GM18907 (cell line): ENCODE measurements around the gene PLXNB3.

ENCODE experiments used
- ATAC-seq: cut with Tn5 transposase; IDR thresholded peaks from one replicate; pipeline ENCODE4 v1.9.1; 2021; ENCODE audit warnings: mild to moderate bottlenecking, moderate library complexity; ENCODE audit not compliant: unreplicated experiment

PLXNB3 gene

GRCh38 chrX:153784325-153784967 lies 20.4 kb downstream of the PLXNB3 start:
- ATAC-seq = no peak

- ATAC-seq = no peak
These were observed 22.6 kb downstream of the PLXNB3 start for GRCh38 chrX:153786669-153787068.

- no peak for ATAC-seq
These were observed 25.6 kb downstream of the PLXNB3 start for GRCh38 chrX:153789654-153790053.

GRCh38 chrX:153791104-153791852 lies 27.2 kb downstream of the PLXNB3 start:
- no peak for ATAC-seq

- no peak for ATAC-seq
These were observed 28.3 kb downstream of the PLXNB3 start for GRCh38 chrX:153792368-153792767.

GRCh38 chrX:153793291-153793690 lies 29.2 kb downstream of the PLXNB3 start:
- no peak for ATAC-seq

- ATAC-seq = peak; percentile 87
These were observed 30.2 kb downstream of the PLXNB3 start, which contains the start of the genes IDH3G and SSR4 for GRCh38 chrX:153794018-153794896. IDH3G (minus strand) TSS chrX:153794375; CDS start chrX:153794326, 49 bp downstream. SSR4 (plus strand) TSS chrX:153794668; CDS start chrX:153794688, 20 bp downstream.

GRCh38 chrX:153794897-153795816 lies 31.1 kb downstream of the PLXNB3 start:
- no peak for ATAC-seq

GRCh38 chrX:153797415-153798015 lies 33.5 kb downstream of the PLXNB3 start:
- ATAC-seq = no peak

- ATAC-seq = no peak
These were observed 35.3 kb downstream of the PLXNB3 start for GRCh38 chrX:153799326-153799725.

GRCh38 chrX:153800177-153800722 lies 36.2 kb downstream of the PLXNB3 start:
- ATAC-seq = no peak

- ATAC-seq = no peak
These were observed 36.7 kb downstream of the PLXNB3 start for GRCh38 chrX:153800746-153801145.

GRCh38 chrX:153801669-153802068 lies 37.6 kb downstream of the PLXNB3 start:
- no peak for ATAC-seq

GRCh38 chrX:153802513-153803045 lies 38.5 kb downstream of the PLXNB3 start:
- no peak for ATAC-seq

- no peak for ATAC-seq
These were observed 39.4 kb downstream of the PLXNB3 start for GRCh38 chrX:153803211-153804099.

GRCh38 chrX:153804100-153804595 lies 40.1 kb downstream of the PLXNB3 start:
- no peak for ATAC-seq

- ATAC-seq = no peak
These were observed 40.6 kb downstream of the PLXNB3 start for GRCh38 chrX:153804621-153805020.

- ATAC-seq = no peak
These were observed 41.4 kb downstream of the PLXNB3 start for GRCh38 chrX:153805436-153805835.
